ENCODE data around the gene FGFR2. TPM values are rescaled to one million over a fixed set of nuclear protein-coding genes. Genes with fewer than 3 reads are reported as not detected.

The FGFR2 gene
- total RNA-seq, 2 donors from 2014 or later: 56.0 to 78.1 TPM

- whole genome bisulfite sequencing, 2 donors: 72 to 74% methylated on average over 14 of the region's 14 CpGs
- no peak overlapping the region for H3K27ac ChIP-seq
- ATAC-seq: no peak
Measured at GRCh38 chr10:121510201-121510771, 88.0 kb downstream of the FGFR2 start.

GRCh38 chr10:121509796-121510195, 88.4 kb downstream of the FGFR2 start:
- intact Hi-C loops (cut with DNase I): no loop called here
- Histone ChIP-seq H3K4me3 (no peak overlapping the region), H3K36me3 (replicated peaks in 1 of 2; ENCODE audit: insufficient read depth in 1 of 2, low read depth in 2 of 2) (no peaks in the 10 kb centered on the region), H3K4me1 (no peaks in the 10 kb centered on the region), H3K27ac (no peak overlapping the region), H3K9me3 (no peaks in the 10 kb centered on the region), H3K27me3 (no peaks in the 10 kb centered on the region)
- ATAC-seq (no peak), DNase-seq (no peak)
- WGBS, 2 donors: 66 to 77% methylated on average over 3 of the region's 3 CpGs
- TF ChIP-seq POLR2A (IDR thresholded peaks at IDR 0.05): no peak
- TF ChIP-seq CTCF (IDR thresholded peaks at IDR 0.05): no peak

More at GRCh38 chr10:121510201-121510771, 88.0 kb downstream of the FGFR2 start:
- TF ChIP-seq POLR2A (IDR thresholded peaks at IDR 0.05) (no peak), CTCF (IDR thresholded peaks at IDR 0.05) (no peak)
- intact Hi-C loops (cut with DNase I): no loop called here
- no peaks in the 10 kb centered on the region for H3K27me3 ChIP-seq
- no peak overlapping the region for H3K4me3 ChIP-seq
- no peaks in the 10 kb centered on the region for H3K36me3 ChIP-seq (replicated peaks in 1 of 2; ENCODE audit: insufficient read depth in 1 of 2, low read depth in 2 of 2)
- no peaks in the 10 kb centered on the region for H3K4me1 ChIP-seq
- no peak for DNase-seq
- H3K9me3 ChIP-seq: no peaks in the 10 kb centered on the region

GRCh38 chr10:121509112-121509511, 89.1 kb downstream of the FGFR2 start:
- H3K27ac ChIP-seq: peak overlapping the region in 1 of 4 donors; percentile 3
- intact Hi-C loops (cut with DNase I): no loop called here
- H3K9me3 ChIP-seq: no peaks in the 10 kb centered on the region
- DNase-seq (no peak), ATAC-seq (no peak)
- WGBS, 2 donors: 36 to 47% methylated on average over 4 of the region's 4 CpGs
- TF ChIP-seq CTCF (IDR thresholded peaks at IDR 0.05) (no peak), POLR2A (IDR thresholded peaks at IDR 0.05) (no peak)
- no peaks in the 10 kb centered on the region for H3K27me3 ChIP-seq
- H3K4me3 ChIP-seq: no peak overlapping the region
- no peaks in the 10 kb centered on the region for H3K4me1 ChIP-seq
- no peaks in the 10 kb centered on the region for H3K36me3 ChIP-seq (replicated peaks in 1 of 2; ENCODE audit: insufficient read depth in 1 of 2, low read depth in 2 of 2)

- 56 to 63% methylated on average over 6 of the region's 6 CpGs for WGBS, 2 donors
Measured at GRCh38 chr10:121503587-121504051, 94.6 kb downstream of the FGFR2 start.

More at GRCh38 chr10:121503587-121504051, 94.6 kb downstream of the FGFR2 start:
- ATAC-seq (no peak), DNase-seq (no peak)
- no peak for TF ChIP-seq POLR2A (IDR thresholded peaks at IDR 0.05)
- no peak for TF ChIP-seq CTCF (IDR thresholded peaks at IDR 0.05)
- no peak overlapping the region for H3K4me3 ChIP-seq
- no peaks in the 10 kb centered on the region for H3K27me3 ChIP-seq
- H3K36me3 ChIP-seq (replicated peaks in 1 of 2; ENCODE audit: insufficient read depth in 1 of 2, low read depth in 2 of 2): no peaks in the 10 kb centered on the region
- no peaks in the 10 kb centered on the region for H3K9me3 ChIP-seq
- H3K27ac ChIP-seq: no peak overlapping the region
- intact Hi-C loops (cut with DNase I): no loop called here
- peaks cover 4% of the 10 kb centered on the region for H3K4me1 ChIP-seq
